Epidermal melanocyte (primary cell): ENCODE data around the gene MAPK11.

Experiments
- DNase-seq: peaks from one replicate; pipeline ENCODE4 v3.0.0; 2011; ENCODE audit warnings: low spot score; ENCODE audit not compliant: insufficient read length

MAPK11 gene

GRCh38 chr22:50296658-50297490 lies 26.7 kb upstream of the MAPK11 start:
- no peak for DNase-seq

DNA sequence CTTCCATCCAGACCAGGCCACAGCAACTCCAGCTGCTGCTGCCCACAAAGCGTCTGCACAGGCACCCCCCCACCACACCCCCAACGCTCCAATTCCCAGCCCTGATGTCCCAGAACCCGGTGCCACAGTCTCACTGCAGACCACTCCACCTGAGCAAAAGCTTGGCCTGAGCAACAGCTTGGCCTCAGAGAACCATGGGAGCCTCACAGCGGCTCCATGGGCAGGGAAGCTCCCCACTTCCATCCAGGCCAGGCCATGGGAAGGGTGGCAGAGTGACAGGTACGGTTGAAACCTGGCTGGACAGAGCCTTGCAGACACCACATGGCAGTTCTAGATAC lies 24.1 kb upstream of the MAPK11 start:
- DNase-seq = no peak

- DNase-seq = peak; percentile 78
Observed at GRCh38 chr22:50293441-50294318, 23.5 kb upstream of the MAPK11 start.

- DNase-seq = no peak
Observed at GRCh38 chr22:50292643-50293440, 22.7 kb upstream of the MAPK11 start.

DNA sequence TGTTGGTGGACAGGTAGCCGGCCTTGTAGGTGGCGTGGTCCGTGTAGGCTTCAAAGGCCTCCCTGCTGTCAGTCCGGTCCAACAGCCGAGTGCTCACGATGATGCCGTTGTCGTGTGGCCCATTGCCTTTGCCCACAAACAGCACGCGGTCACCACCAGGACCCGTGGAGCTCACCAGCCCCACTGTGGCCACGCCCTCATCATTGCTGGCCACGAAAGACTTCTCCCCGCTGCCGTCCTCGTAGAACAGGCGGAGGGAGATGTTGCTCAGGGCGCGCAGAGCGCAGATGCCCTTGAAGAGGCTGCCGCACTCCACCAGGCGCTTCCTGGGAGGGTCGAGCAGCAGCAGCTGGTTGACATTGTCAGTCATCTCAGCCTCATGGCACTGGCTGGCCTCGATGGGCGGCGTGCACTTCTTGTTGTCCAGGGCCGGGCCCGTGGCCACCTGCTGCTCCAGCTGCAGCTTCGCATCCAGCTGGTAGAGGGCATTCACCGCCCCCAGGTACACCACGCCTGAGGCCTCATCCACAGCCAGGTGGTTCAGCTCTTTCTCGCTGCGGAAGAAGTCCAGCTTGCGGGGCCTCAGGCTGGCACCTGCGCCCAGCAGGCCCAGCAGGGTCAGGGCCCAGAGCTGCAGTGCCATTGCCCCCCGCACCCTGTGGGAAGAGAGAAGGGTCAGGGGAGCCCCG lies 19.9 kb upstream of the MAPK11 start:
- no peak for DNase-seq

GRCh38 chr22:50289151-50289941 lies 19.2 kb upstream of the MAPK11 start:
- no peak for DNase-seq

DNA sequence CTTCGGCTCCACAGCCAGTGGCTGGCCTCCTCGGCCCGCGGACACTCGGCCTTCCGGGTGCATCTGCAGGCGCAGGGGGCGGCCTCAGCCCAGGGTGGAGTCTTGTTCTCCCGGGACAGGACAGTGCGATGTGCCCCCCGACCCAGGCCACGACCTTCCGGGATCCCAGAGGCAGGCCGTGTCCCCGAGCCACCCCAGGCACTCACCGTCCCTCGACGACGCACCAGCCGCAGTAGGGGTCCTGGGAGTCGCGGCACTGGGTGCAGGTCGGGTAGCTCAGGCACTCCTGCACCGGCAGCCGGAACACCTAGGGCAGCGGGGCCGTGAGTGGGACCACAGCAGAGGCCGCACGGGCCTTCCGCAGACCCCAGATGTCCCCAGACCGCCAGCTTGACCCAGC lies 17.6 kb upstream of the MAPK11 start:
- no peak for DNase-seq

DNA sequence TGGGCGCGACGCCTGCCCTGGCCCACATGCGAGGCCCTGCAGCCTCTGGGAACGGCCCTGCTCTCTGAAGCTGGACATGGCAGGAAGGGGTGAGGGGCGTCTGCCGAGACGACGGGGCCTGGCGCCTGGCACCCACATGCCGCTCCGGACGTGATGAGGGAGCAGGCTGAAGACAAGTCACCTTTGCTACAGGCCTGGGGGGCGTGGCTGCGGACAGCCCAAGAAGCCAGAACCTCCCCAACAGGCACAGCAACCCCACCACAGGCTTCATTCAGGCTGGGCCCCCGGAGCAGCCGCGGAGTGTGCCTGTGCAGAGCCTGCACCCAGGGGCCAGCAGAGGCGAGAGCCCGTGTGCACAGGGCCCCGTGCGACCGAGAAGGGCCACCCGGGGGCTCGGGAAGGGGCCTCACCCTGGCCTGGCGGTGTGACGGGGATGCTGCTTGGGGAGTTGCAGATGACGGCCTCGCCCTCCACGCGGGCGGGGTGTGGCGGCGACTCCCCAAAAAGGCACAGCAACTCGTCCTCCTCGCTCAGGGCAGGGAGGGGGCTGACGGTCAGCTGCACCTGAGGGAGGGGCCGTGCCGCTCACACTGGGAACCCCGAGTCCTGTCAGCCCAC lies 16.6 kb upstream of the MAPK11 start:
- DNase-seq = no peak

- DNase-seq = no peak
Observed at GRCh38 chr22:50286275-50286674, 16.1 kb upstream of the MAPK11 start.

- no peak for DNase-seq
Observed at GRCh38 chr22:50285568-50286229, 15.5 kb upstream of the MAPK11 start.

- DNase-seq = no peak
Observed at GRCh38 chr22:50284479-50284878, 14.3 kb upstream of the MAPK11 start.

GRCh38 chr22:50283821-50284220 lies 13.6 kb upstream of the MAPK11 start:
- DNase-seq = no peak

DNA sequence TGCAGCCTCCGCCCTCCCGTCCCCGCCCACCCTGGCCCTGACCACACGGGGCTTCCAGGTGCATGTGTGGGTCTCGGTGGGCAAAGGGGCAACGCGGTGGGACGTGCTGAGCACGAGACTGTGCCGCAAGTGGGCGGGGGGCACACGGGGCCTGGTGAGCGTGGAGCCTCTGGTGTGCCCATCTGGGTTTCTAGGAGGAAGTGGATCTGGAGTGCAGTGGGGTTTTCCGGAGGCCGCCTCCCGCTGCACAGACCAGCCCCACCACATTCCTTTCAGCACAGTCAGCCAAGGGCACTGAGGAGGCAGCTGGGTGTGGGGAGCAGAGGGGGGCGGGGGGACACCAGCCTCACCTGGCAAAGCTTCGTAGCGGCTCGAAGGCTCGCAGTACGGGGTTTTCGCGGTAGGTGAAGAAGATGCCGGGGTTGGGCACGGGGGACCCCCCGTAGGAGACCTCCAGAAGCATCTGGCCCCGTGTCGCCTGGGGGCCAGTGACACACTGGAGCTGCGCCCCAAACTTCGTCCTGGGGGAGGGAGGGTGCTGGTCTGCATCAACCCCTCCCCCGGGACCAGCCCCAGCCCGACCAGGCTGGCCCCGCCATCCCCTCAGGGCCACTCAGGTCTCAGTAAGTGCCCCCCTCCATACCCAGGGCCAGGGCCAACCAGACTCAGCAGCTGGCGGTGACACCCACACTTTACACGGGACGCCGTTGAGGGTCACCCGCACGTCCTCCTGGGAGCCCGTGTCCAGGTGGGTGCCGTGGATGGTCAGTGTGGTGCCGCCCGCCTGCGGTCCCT lies 12.4 kb upstream of the MAPK11 start:
- DNase-seq = no peak

DNA sequence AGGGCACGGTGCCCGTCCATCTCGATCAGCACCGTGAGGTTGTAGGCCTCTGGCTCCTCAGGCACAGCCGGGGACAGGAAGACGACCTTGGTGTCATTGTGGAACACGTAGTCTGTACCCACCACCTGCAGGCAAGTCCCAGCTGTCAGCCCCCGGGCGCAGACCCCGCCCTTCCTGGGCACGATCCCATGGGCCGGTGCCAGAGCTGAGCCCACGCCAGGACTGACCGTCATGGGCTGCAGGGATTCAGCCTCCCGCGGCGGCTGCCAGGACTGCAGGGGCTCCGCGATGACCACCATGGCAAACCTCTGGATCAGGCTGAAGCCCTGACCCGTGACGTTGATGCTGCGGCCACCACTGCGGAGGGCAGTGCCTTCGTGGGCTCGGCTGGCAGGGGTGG lies 11.8 kb upstream of the MAPK11 start:
- no peak for DNase-seq

GRCh38 chr22:50281384-50281760 lies 11.2 kb upstream of the MAPK11 start:
- no peak for DNase-seq

DNA sequence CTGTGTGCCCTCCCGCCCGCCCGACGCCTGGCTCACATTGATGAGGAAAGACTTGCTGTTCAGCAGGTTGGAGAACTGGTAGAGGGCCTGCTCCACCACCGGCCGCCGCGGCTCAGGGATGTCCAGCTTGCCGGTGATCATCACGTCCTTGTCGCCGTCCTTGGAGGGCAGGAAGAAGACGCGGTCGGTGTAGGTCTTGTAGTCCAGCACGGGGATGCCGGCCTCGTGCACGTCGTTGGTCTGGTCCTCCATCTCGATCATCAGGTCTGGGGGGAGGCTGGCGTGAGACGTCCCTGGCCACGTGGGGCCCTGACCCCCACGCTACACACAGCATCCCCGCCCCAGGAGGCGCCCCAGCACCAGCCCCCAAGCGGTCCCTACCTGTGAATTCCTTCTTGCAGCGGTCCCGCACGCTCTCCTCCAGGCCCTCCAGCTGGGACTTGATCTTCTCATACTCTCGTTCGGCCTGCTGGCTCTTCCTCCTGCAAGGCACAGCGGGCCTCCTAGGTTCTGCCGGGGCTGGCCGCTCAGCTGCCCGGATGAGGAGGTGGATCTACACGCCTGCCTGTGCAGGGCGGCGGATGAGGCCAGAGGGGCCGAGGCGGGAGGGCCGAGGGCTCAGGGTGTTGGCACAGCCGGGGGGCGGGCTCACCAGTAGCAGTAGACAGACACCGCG lies 10.7 kb upstream of the MAPK11 start:
- DNase-seq = no peak

DNA sequence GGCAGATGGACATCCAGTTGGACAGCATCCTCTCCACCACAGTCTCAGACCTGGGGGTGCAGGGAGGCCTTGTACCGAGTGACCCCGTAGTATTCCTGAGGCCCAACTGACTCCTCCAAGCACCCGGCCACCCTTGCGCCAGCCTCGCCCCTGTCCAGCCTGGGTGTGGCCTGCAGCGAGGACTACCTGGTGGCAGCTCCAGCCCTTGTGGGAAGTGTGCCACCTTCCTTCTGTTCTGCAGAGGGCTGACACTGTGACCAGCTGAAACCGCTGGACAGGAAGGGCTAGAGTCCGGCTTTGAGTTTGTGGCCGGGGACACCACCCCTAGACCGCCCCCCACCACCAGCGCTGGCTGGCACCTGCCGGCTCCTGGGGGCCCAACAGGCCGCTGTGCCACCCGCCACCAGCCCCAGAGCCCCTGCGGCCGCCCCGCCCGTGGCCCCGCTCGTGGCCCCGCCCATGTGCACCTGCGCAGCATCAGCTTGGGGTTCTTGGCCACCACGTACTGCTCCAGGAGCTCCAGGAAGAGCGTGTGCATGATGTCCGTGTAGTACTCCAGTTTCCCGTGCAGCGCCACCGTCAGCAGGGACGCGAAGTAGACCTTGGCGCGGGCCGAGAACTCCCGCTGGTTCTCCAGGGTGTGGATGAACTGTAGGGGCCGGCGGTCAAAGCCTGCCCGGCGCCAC lies 10.0 kb upstream of the MAPK11 start:
- DNase-seq = no peak
